Right ventricle myocardium inferior (tissue), 1 donor: ENCODE results near the gene NHERF2. TPM values are rescaled to one million over a fixed set of nuclear protein-coding genes. Genes with fewer than 3 reads are reported as not detected.

Experiments used
- ATAC-seq: fragments of 200-7000 bp; cut with Tn5 transposase; one replicate; pipeline ENCODE4 v1.9.1; 2020; ENCODE audit warnings: mild to moderate bottlenecking, moderate library complexity
- DNase-seq: peaks from one replicate; pipeline ENCODE4 v3.0.0; 2021; ENCODE audit errors: missing footprints
- intact Hi-C: fragments of 100-400 bp; cut with DNase I; formaldehyde crosslinking; loops from one replicate; pipeline ENCODE4 v1.11.0; 2022
- total RNA-seq: library from RNA; stranded (reverse); fragmentation: NEBNext Ultra II Directional; extraction: Animal tissue kit (Norgen Biotek cat#: 25700); gene quantifications from one replicate; pipeline ENCODE4 v1.2.1, GENCODE V29; 2021
- donor health status: DM: no; HTN: yes; CAD: no; lungs with severe emphysema.

NHERF2 gene
- total RNA-seq, 1 donor from 2014 or later: 292 TPM

GRCh38 chr16:1989209-1990100, 37.2 kb upstream of the NHERF2 start, which contains the start of gene SYNGR3:
SYNGR3 (plus strand) TSS chr16:1989970; CDS start chr16:1990103, 133 bp downstream.
- DNase-seq: peak; percentile 56
- intact Hi-C loops: no loop called here
- ATAC-seq: no peak

- intact Hi-C loops: no loop called here
- ATAC-seq (no peak), DNase-seq (no peak)
Observed at GRCh38 chr16:1990101-1990350, 36.7 kb upstream of the NHERF2 start.

GRCh38 chr16:1990351-1991134, 36.2 kb upstream of the NHERF2 start:
- peak; percentile 59 for DNase-seq

GRCh38 chr16:1991135-1991551, 35.6 kb upstream of the NHERF2 start:
- intact Hi-C loops: no loop called here
- ATAC-seq (no peak), DNase-seq (peak; percentile 46)

More at GRCh38 chr16:1990351-1991134, 36.2 kb upstream of the NHERF2 start:
- ATAC-seq: no peak
- intact Hi-C loops: no loop called here

GRCh38 chr16:1991588-1991947, 35.1 kb upstream of the NHERF2 start:
- DNase-seq: no peak
- no peak for ATAC-seq
- intact Hi-C loops: no loop called here

- DNase-seq (peak; percentile 98), ATAC-seq (peak; percentile 92)
- intact Hi-C loops: no loop called here
Observed at GRCh38 chr16:1991948-1992703, 34.6 kb upstream of the NHERF2 start.

GRCh38 chr16:1992704-1993317, 33.9 kb upstream of the NHERF2 start:
- ATAC-seq: no peak
- DNase-seq: no peak
- intact Hi-C loops: no loop called here

GRCh38 chr16:1993731-1994131, 33.0 kb upstream of the NHERF2 start:
- intact Hi-C loops: no loop called here
- DNase-seq: no peak
- no peak for ATAC-seq

- DNase-seq: no peak
- peak; percentile 14 for ATAC-seq
- intact Hi-C loops: no loop called here
Observed at GRCh38 chr16:1997494-1998359, 29.0 kb upstream of the NHERF2 start.

GRCh38 chr16:1998360-1998835, 28.3 kb upstream of the NHERF2 start:
- DNase-seq (no peak), ATAC-seq (no peak)
- intact Hi-C loops: no loop called here

- no peak for DNase-seq
- ATAC-seq: no peak
- intact Hi-C loops: no loop called here
Observed at GRCh38 chr16:1998852-1999801, 27.6 kb upstream of the NHERF2 start.

- ATAC-seq (no peak), DNase-seq (no peak)
- intact Hi-C loops: no loop called here
Observed at GRCh38 chr16:1999866-2000514, 26.7 kb upstream of the NHERF2 start.

- intact Hi-C loops: no loop called here
- ATAC-seq: no peak
- no peak for DNase-seq
Observed at GRCh38 chr16:2001035-2001434, 25.7 kb upstream of the NHERF2 start.

GRCh38 chr16:2001456-2002355, 25.0 kb upstream of the NHERF2 start:
- no peak for DNase-seq
- intact Hi-C loops: no loop called here
- ATAC-seq: no peak

- DNase-seq: no peak
- no peak for ATAC-seq
- intact Hi-C loops: no loop called here
Observed at GRCh38 chr16:2002406-2003230, 24.1 kb upstream of the NHERF2 start.
